Measurements from ENCODE around the gene ATXN1.

The ATXN1 gene

DNA sequence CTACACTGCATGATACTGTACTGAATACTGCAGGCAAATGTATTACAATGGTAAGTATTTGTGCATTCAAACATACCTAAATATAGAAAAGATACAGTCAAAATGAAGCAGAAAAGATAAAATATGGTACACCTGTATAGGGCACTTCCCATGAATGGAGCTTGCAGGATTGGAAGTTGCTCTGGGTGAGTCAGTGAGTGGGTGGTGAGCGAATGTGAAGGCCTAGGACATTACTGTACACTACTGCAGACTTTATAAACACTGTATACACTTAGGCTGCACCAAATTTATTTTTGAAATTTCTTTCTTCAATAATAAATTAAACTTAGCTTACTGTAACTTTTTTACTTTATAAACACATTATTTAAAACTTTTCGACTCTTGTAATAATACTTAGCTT lies 213.1 kb downstream of the ATXN1 start:
- TF ChIP-seq CSDC2 (CRISPR knock-in tag; IDR thresholded peaks at IDR 0.05): no peak
- TF ChIP-seq, protein P1, sequence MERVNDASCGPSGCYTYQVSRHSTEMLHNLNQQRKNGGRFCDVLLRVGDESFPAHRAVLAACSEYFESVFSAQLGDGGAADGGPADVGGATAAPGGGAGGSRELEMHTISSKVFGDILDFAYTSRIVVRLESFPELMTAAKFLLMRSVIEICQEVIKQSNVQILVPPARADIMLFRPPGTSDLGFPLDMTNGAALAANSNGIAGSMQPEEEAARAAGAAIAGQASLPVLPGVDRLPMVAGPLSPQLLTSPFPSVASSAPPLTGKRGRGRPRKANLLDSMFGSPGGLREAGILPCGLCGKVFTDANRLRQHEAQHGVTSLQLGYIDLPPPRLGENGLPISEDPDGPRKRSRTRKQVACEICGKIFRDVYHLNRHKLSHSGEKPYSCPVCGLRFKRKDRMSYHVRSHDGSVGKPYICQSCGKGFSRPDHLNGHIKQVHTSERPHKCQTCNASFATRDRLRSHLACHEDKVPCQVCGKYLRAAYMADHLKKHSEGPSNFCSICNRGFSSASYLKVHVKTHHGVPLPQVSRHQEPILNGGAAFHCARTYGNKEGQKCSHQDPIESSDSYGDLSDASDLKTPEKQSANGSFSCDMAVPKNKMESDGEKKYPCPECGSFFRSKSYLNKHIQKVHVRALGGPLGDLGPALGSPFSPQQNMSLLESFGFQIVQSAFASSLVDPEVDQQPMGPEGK (CRISPR knock-in tag; IDR thresholded peaks at IDR 0.05; ENCODE audit: borderline replicate concordance): no peak
- no peak for TF ChIP-seq ISL1 (CRISPR knock-in tag; IDR thresholded peaks at IDR 0.05)
- no peak for TF ChIP-seq OSR1 (CRISPR knock-in tag; IDR thresholded peaks at IDR 0.05)
- TF ChIP-seq ZNF70 (CRISPR knock-in tag; IDR thresholded peaks at IDR 0.05): no peak

DNA sequence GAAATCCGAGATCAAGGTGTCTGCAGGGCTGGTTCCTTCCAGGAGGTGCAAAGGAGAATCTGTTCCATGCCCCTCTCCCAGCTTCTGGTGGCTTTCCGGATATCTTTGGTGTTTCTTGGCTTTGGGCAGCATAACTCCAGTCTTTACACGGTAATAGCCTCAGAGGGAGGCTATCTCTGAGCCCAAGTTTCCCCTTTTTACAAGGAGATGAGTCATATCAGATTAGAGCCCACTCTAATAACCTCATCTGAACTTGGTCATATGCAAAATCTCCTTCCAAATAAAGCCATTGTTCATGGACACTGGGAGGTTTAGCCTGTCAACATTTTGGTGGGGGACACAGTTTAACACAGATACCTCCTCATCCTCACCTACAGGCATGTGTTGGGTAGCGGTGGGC lies 213.7 kb downstream of the ATXN1 start:
- no peak for ATAC-seq
- TF ChIP-seq GLIS3 (CRISPR knock-in tag; IDR thresholded peaks at IDR 0.05): no peak
- TF ChIP-seq PPARA (CRISPR knock-in tag; IDR thresholded peaks at IDR 0.05; ENCODE audit: borderline replicate concordance): no peak

More for the DNA sequence above, 213.1 kb downstream of the ATXN1 start:
- no peak for ATAC-seq

DNA sequence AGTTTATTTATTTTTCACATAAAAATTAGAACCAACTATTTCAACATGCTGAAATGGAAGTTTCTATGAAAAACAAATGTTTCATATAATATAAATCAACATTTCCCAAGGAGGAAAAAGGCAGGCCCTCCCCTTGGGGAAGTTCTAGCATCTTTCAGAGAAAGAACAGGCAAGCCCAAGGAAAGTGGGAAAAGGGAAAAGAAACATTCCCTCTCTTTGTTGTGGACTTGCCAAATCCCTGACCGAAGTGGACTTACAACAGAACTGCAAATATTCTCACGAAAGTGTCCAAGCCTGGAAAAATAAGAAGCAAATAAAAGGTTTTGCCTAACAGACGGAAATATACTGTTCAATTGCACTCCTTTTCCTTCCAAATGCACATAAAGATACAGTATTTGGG lies 214.4 kb downstream of the ATXN1 start:
- no peak for ATAC-seq
- TF ChIP-seq TOX (CRISPR knock-in tag; IDR thresholded peaks at IDR 0.05; ENCODE audit: borderline replicate concordance) (no peak), ARNTL (CRISPR knock-in tag; IDR thresholded peaks at IDR 0.05; ENCODE audit: borderline replicate concordance, low read depth) (no peak), ISL1 (CRISPR knock-in tag; IDR thresholded peaks at IDR 0.05) (no peak), BACH2 (CRISPR knock-in tag; IDR thresholded peaks at IDR 0.05; ENCODE audit: borderline replicate concordance) (no peak), RARB (CRISPR knock-in tag; IDR thresholded peaks at IDR 0.05) (no peak), TCF4 (CRISPR knock-in tag; IDR thresholded peaks at IDR 0.05; ENCODE audit: borderline replicate concordance) (no peak), ESRRG (CRISPR knock-in tag; IDR thresholded peaks at IDR 0.05) (no peak), ZFP3 (CRISPR knock-in tag; IDR thresholded peaks at IDR 0.05) (no peak), ZFP30 (CRISPR knock-in tag; IDR thresholded peaks at IDR 0.05) (no peak), CSDC2 (CRISPR knock-in tag; IDR thresholded peaks at IDR 0.05) (no peak), ZNF565 (CRISPR knock-in tag; conservative IDR thresholded peaks at IDR 0.05; ENCODE audit: low read depth) (no peak), ZNF70 (CRISPR knock-in tag; IDR thresholded peaks at IDR 0.05) (no peak), ZNF8 (CRISPR knock-in tag; IDR thresholded peaks at IDR 0.05) (no peak), GLIS3 (CRISPR knock-in tag; IDR thresholded peaks at IDR 0.05) (no peak)
- TF ChIP-seq, protein P2, sequence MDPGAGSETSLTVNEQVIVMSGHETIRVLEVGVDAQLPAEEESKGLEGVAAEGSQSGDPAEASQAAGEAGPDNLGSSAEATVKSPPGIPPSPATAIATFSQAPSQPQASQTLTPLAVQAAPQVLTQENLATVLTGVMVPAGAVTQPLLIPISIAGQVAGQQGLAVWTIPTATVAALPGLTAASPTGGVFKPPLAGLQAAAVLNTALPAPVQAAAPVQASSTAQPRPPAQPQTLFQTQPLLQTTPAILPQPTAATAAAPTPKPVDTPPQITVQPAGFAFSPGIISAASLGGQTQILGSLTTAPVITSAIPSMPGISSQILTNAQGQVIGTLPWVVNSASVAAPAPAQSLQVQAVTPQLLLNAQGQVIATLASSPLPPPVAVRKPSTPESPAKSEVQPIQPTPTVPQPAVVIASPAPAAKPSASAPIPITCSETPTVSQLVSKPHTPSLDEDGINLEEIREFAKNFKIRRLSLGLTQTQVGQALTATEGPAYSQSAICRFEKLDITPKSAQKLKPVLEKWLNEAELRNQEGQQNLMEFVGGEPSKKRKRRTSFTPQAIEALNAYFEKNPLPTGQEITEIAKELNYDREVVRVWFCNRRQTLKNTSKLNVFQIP (CRISPR knock-in tag; IDR thresholded peaks at IDR 0.05; ENCODE audit: borderline replicate concordance, low read depth): no peak
- TF ChIP-seq, protein P1 (CRISPR knock-in tag; IDR thresholded peaks at IDR 0.05; ENCODE audit: borderline replicate concordance): no peak
- TF ChIP-seq, protein P3, sequence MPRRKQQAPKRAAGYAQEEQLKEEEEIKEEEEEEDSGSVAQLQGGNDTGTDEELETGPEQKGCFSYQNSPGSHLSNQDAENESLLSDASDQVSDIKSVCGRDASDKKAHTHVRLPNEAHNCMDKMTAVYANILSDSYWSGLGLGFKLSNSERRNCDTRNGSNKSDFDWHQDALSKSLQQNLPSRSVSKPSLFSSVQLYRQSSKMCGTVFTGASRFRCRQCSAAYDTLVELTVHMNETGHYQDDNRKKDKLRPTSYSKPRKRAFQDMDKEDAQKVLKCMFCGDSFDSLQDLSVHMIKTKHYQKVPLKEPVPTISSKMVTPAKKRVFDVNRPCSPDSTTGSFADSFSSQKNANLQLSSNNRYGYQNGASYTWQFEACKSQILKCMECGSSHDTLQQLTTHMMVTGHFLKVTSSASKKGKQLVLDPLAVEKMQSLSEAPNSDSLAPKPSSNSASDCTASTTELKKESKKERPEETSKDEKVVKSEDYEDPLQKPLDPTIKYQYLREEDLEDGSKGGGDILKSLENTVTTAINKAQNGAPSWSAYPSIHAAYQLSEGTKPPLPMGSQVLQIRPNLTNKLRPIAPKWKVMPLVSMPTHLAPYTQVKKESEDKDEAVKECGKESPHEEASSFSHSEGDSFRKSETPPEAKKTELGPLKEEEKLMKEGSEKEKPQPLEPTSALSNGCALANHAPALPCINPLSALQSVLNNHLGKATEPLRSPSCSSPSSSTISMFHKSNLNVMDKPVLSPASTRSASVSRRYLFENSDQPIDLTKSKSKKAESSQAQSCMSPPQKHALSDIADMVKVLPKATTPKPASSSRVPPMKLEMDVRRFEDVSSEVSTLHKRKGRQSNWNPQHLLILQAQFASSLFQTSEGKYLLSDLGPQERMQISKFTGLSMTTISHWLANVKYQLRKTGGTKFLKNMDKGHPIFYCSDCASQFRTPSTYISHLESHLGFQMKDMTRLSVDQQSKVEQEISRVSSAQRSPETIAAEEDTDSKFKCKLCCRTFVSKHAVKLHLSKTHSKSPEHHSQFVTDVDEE (CRISPR knock-in tag; IDR thresholded peaks at IDR 0.05): no peak

DNA sequence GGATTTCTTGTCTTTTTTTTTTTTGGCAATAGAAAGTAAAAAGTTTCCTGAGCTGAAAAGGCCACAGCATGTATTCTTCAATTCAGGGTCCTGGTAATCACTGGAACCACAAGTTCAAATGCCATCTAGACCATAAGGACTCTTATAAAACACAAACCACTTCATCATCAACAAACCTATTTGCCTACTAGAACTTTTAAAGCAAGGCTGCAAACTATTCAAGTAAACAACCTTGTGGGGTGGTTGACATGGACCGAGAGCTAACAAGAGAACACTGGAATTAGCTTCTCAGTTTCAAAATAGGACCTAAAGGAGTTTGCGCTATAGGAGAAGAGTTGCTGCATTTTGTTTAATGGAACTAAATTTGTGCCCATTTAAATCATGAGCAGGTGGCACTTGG lies 215.9 kb downstream of the ATXN1 start:
- TF ChIP-seq BACH2 (CRISPR knock-in tag; IDR thresholded peaks at IDR 0.05; ENCODE audit: borderline replicate concordance) (no peak), CSDC2 (CRISPR knock-in tag; IDR thresholded peaks at IDR 0.05) (no peak)
- ATAC-seq: no peak

DNA sequence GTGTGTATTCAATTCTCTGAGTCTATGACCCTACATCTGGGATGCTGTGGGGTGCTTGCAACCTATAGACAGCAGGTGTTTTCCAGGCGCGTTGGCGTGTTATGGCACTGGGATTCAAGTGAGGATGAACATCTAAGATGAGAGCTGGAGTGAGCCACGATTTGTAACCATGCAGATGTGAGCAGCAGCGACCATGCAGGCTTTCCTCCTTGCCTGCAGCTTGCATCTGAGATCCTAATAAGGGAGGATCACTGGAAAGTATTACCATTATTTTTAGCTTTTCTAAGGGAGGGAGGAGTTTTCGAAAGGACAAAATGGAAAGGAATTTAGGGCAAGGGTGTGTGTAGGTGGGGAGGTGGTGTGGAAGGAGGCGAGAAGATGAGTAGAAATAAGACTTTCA lies 216.7 kb downstream of the ATXN1 start:
- ATAC-seq: no peak
- TF ChIP-seq GLIS3 (CRISPR knock-in tag; IDR thresholded peaks at IDR 0.05) (no peak), BACH2 (CRISPR knock-in tag; IDR thresholded peaks at IDR 0.05; ENCODE audit: borderline replicate concordance) (no peak), ZFP3 (CRISPR knock-in tag; IDR thresholded peaks at IDR 0.05) (no peak), PPARA (CRISPR knock-in tag; IDR thresholded peaks at IDR 0.05; ENCODE audit: borderline replicate concordance) (no peak), ZNF8 (CRISPR knock-in tag; IDR thresholded peaks at IDR 0.05) (no peak), ZNF565 (CRISPR knock-in tag; conservative IDR thresholded peaks at IDR 0.05; ENCODE audit: low read depth) (no peak), ZC3H10 (CRISPR knock-in tag; IDR thresholded peaks at IDR 0.05) (no peak), OSR1 (CRISPR knock-in tag; IDR thresholded peaks at IDR 0.05) (no peak)
- TF ChIP-seq, protein P1 (CRISPR knock-in tag; IDR thresholded peaks at IDR 0.05; ENCODE audit: borderline replicate concordance): no peak
- TF ChIP-seq, protein P4, sequence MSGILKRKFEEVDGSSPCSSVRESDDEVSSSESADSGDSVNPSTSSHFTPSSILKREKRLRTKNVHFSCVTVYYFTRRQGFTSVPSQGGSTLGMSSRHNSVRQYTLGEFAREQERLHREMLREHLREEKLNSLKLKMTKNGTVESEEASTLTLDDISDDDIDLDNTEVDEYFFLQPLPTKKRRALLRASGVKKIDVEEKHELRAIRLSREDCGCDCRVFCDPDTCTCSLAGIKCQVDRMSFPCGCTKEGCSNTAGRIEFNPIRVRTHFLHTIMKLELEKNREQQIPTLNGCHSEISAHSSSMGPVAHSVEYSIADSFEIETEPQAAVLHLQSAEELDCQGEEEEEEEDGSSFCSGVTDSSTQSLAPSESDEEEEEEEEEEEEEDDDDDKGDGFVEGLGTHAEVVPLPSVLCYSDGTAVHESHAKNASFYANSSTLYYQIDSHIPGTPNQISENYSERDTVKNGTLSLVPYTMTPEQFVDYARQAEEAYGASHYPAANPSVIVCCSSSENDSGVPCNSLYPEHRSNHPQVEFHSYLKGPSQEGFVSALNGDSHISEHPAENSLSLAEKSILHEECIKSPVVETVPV (CRISPR knock-in tag; IDR thresholded peaks at IDR 0.05): no peak
